Small intestine (tissue), 7 donors: ENCODE measurements around the gene CDC42EP3. TPM values are rescaled to one million over a fixed set of nuclear protein-coding genes. Genes with fewer than 3 reads are reported as not detected.

ENCODE experiments used
- DNase-seq, 2 donors: peaks; one replicate each; pipeline versions ENCODE4 v3.0.0 to v3.0.0-alpha.2; 2013
- FAIRE-seq: peaks from 2 replicates; lab custom pipeline; 2012; peaks lifted over from hg19 to GRCh38; lab: Jason Lieb, UNC
- H3K27ac ChIP-seq, 3 donors: one replicate each; pipeline ENCODE4 v1.5.1; 2013; ENCODE audit warnings: low read length in 2 of 3, mild to moderate bottlenecking in 2 of 3, control low read depth in 1 of 3, inconsistent platforms in 1 of 3, low read depth in 1 of 3, moderate library complexity in 1 of 3
- H3K27me3 ChIP-seq, 3 donors: one replicate each; pipeline ENCODE4 v1.6.1; 2013; ENCODE audit warnings: low read length in 3 of 3, inconsistent platforms in 1 of 3; ENCODE audit not compliant: control insufficient read depth in 3 of 3, insufficient read depth in 3 of 3
- H3K36me3 ChIP-seq, 3 donors: one replicate each; pipeline ENCODE4 v1.6.1; 2013; ENCODE audit warnings: low read length in 3 of 3, inconsistent platforms in 1 of 3, low read depth in 1 of 3, mild to moderate bottlenecking in 1 of 3, moderate library complexity in 1 of 3; ENCODE audit not compliant: control insufficient read depth in 3 of 3, insufficient read depth in 2 of 3
- H3K4me1 ChIP-seq, 3 donors: one replicate each; pipeline ENCODE4 v1.6.1; 2013; ENCODE audit warnings: low read length in 2 of 3, inconsistent platforms in 1 of 3, low read depth in 1 of 3, mild to moderate bottlenecking in 1 of 3, moderate library complexity in 1 of 3; ENCODE audit not compliant: control insufficient read depth in 3 of 3, insufficient read depth in 2 of 3
- H3K4me3 ChIP-seq, 3 donors: one replicate each; pipeline ENCODE4 v1.5.1; 2013; ENCODE audit warnings: low read length in 3 of 3, control low read depth in 1 of 3, inconsistent platforms in 1 of 3, low read depth in 1 of 3, mild to moderate bottlenecking in 1 of 3, moderate library complexity in 1 of 3
- H3K9me3 ChIP-seq, 2 donors: one replicate each; pipeline ENCODE4 v1.6.1; 2013; ENCODE audit warnings: low read depth in 1 of 2, low read length in 1 of 2; ENCODE audit not compliant: control insufficient read depth in 2 of 2, insufficient read depth in 1 of 2
- WGBS, 3 donors: extraction: QIAGEN DNeasy Blood & Tissue Kit; methylation state at CpG; one replicate each; pipeline ENCODE4 v1.1.7; 2013; 5-methylcytosine and 5-hydroxymethylcytosine counted together
- polyA plus RNA-seq, 4 donors: library from polyadenylated mRNA; stranded (reverse) in 3 of 4; unstranded in 1 of 4; fragments of 200-250 nt in 3 of 4; fragments of 120-200 nt in 1 of 4; gene quantifications; one replicate each; pipeline versions ENCODE4 v1.2.1 to v1.2.3, GENCODE V29; 2013
- donor health status: healthy with polysubstance abuse.
- donor health status: control.
- donor health status: control.
- donor health status: Bipolar disorder and iron deficiency.
- donor health status: healthy.

Gene CDC42EP3
- polyA plus RNA-seq, 4 donors, result 1.1 to 10.6 (median 5.2) TPM

- FAIRE-seq, result no peak
- Histone ChIP-seq H3K4me1 (no peaks in the 10 kb centered on the region), H3K36me3 (no peaks in the 10 kb centered on the region), H3K27ac (peak overlapping the region in 1 of 3 donors; percentile 18), H3K4me3 (no peak overlapping the region), H3K9me3 (no peaks in the 10 kb centered on the region), H3K27me3 (no peaks in the 10 kb centered on the region)
- WGBS, 3 donors, result 65 to 76% (median 72%) methylated on average over 8 of the region's 8 CpGs
- peak in 1 of 2 donors; percentile 22 for DNase-seq
Measured at GRCh38 chr2:37635504-37636380, 35.7 kb downstream of the CDC42EP3 start.

GRCh38 chr2:37634914-37635503, 36.4 kb downstream of the CDC42EP3 start:
- no peaks in the 10 kb centered on the region for H3K4me1 ChIP-seq
- H3K36me3 ChIP-seq, result no peaks in the 10 kb centered on the region
- 80 to 84% (median 83%) methylated on average over 8 of the region's 8 CpGs for WGBS, 3 donors
- H3K9me3 ChIP-seq, result no peaks in the 10 kb centered on the region
- H3K27ac ChIP-seq, result peak overlapping the region in 1 of 3 donors; percentile 7
- H3K4me3 ChIP-seq, result no peak overlapping the region
- no peak for FAIRE-seq
- no peak for DNase-seq
- no peaks in the 10 kb centered on the region for H3K27me3 ChIP-seq

- Histone ChIP-seq H3K4me3 (no peak overlapping the region), H3K27me3 (no peaks in the 10 kb centered on the region), H3K9me3 (no peaks in the 10 kb centered on the region), H3K36me3 (no peaks in the 10 kb centered on the region), H3K4me1 (no peaks in the 10 kb centered on the region), H3K27ac (no peak overlapping the region)
- FAIRE-seq (no peak), DNase-seq (no peak)
- WGBS, 3 donors, result 43 to 76% (median 58%) methylated on average over 3 of the region's 3 CpGs
Measured at GRCh38 chr2:37633845-37634244, 37.6 kb downstream of the CDC42EP3 start.

GRCh38 chr2:37633234-37633633, 38.2 kb downstream of the CDC42EP3 start:
- no peaks in the 10 kb centered on the region for H3K27me3 ChIP-seq
- H3K9me3 ChIP-seq, result no peaks in the 10 kb centered on the region
- H3K27ac ChIP-seq, result no peak overlapping the region
- H3K4me3 ChIP-seq, result no peak overlapping the region
- 79 to 91% (median 87%) methylated on average over 1 of the region's 1 CpG for WGBS, 3 donors
- H3K36me3 ChIP-seq, result no peaks in the 10 kb centered on the region
- no peaks in the 10 kb centered on the region for H3K4me1 ChIP-seq
- no peak for DNase-seq
- no peak for FAIRE-seq

- 69 to 89% (median 85%) methylated on average over 2 of the region's 2 CpGs for WGBS, 3 donors
- H3K27me3 ChIP-seq, result no peaks in the 10 kb centered on the region
- no peak for DNase-seq
- FAIRE-seq, result no peak
- H3K4me1 ChIP-seq, result no peaks in the 10 kb centered on the region
- no peaks in the 10 kb centered on the region for H3K36me3 ChIP-seq
- no peak overlapping the region for H3K27ac ChIP-seq
- H3K9me3 ChIP-seq, result no peaks in the 10 kb centered on the region
- no peak overlapping the region for H3K4me3 ChIP-seq
Measured at GRCh38 chr2:37632310-37632709, 39.1 kb downstream of the CDC42EP3 start.

GRCh38 chr2:37631698-37632097, 39.7 kb downstream of the CDC42EP3 start:
- Histone ChIP-seq H3K4me3 (no peak overlapping the region), H3K27ac (no peak overlapping the region), H3K4me1 (no peaks in the 10 kb centered on the region), H3K36me3 (no peaks in the 10 kb centered on the region), H3K9me3 (no peaks in the 10 kb centered on the region), H3K27me3 (no peaks in the 10 kb centered on the region)
- FAIRE-seq (no peak), DNase-seq (no peak)
- WGBS, 3 donors, result 55 to 75% (median 56%) methylated on average over 4 of the region's 4 CpGs

GRCh38 chr2:37631292-37631691, 40.1 kb downstream of the CDC42EP3 start:
- FAIRE-seq (no peak), DNase-seq (no peak)
- no peaks in the 10 kb centered on the region for H3K9me3 ChIP-seq
- no peak overlapping the region for H3K27ac ChIP-seq
- 78 to 92% (median 87%) methylated on average over 2 of the region's 2 CpGs for WGBS, 3 donors
- no peaks in the 10 kb centered on the region for H3K4me1 ChIP-seq
- no peak overlapping the region for H3K4me3 ChIP-seq
- H3K27me3 ChIP-seq, result no peaks in the 10 kb centered on the region
- no peaks in the 10 kb centered on the region for H3K36me3 ChIP-seq

- no peak for FAIRE-seq
- DNase-seq, result no peak
- Histone ChIP-seq H3K36me3 (no peaks in the 10 kb centered on the region), H3K27me3 (no peaks in the 10 kb centered on the region), H3K4me1 (peaks cover 0 to 3% (median 0%) of the 10 kb centered on the region in 3 donors), H3K9me3 (no peaks in the 10 kb centered on the region), H3K4me3 (no peak overlapping the region), H3K27ac (no peak overlapping the region)
- 44 to 63% (median 51%) methylated on average over 4 of the region's 4 CpGs for WGBS, 3 donors
Measured at GRCh38 chr2:37630776-37631175, 40.7 kb downstream of the CDC42EP3 start.
